OCI-LY3 (cell line): ENCODE measurements around the gene VSIG10L2.

Experiments
- CTCF ChIP-seq: fragments of 200-600, 300-600 bp; sonication (generic); IDR thresholded peaks from 2 replicates; pipeline ENCODE4 v1.5.1; 2014; ENCODE audit warnings: antibody characterized with exemption, low read length, low read depth
- EZH2phosphoT487 ChIP-seq: fragments of 200-600 bp; shearing (Covaris generic); IDR thresholded peaks from 2 replicates; pipeline ENCODE4 v1.6.1; 2018; ENCODE audit warnings: antibody characterized with exemption, mixed run types, low read depth

DNA sequence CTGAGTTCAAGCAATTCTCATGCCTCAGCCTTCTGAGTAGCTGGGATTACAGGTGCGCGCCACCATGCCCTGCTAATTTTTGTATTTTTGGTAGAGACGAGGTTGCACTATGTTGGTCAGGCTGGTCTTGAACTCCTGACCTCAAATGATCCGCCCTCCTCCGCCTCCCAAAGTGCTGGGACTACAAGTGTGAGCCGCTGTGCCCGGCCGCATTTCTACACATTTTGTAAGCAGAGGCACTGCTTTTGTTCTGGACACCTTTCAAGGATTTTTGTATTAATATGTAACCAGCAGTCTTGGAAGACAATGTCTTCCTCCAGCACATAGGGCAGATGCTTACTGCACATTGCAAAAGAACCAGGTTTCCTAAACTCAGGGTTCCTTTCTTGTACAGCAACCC is 11.4 kb upstream of the VSIG10L2 start:
- TF ChIP-seq CTCF (no peak), EZH2phosphoT487 (no peak)
